OCI-LY3 (cell line): ENCODE data around the gene PACRG.

Experiments used
- H2AFZ ChIP-seq: fragments of 200-600, 300-600 bp; shearing (Covaris generic); 2 replicates; pipeline ENCODE4 v1.6.0; 2014; ENCODE audit warnings: antibody characterized with exemption, low read depth, low read length
- H3K27ac ChIP-seq: fragments of 200-600, 300-600 bp; sonication (generic); 2 replicates; pipeline ENCODE4 v1.5.1; 2014; ENCODE audit warnings: mild to moderate bottlenecking, low read length, moderate library complexity, mixed read lengths
- H3K27me3 ChIP-seq: fragments of 200-600, 300-600 bp; sonication (generic); 2 replicates; pipeline ENCODE4 v1.6.1; 2014; ENCODE audit warnings: low read depth, low read length, mixed read lengths
- H3K36me3 ChIP-seq: fragments of 200-600, 300-600 bp; sonication (generic); replicated peaks from 2 replicates; pipeline ENCODE3; 2014; ENCODE audit warnings: low read depth, low read length, mixed read lengths
- H3K4me1 ChIP-seq: fragments of 300-600, 200-600 bp; sonication (generic); 2 replicates; pipeline ENCODE4 v1.6.1; 2014; ENCODE audit warnings: low read length, mixed read lengths
- H3K4me2 ChIP-seq: fragments of 200-600, 300-600 bp; sonication (generic); 2 replicates; pipeline ENCODE4 v1.6.1; 2014; ENCODE audit warnings: low read length, mixed read lengths
- H3K4me3 ChIP-seq: fragments of 300-600, 200-600 bp; sonication (generic); 2 replicates; pipeline ENCODE4 v1.5.1; 2014; ENCODE audit warnings: antibody characterized with exemption, mild to moderate bottlenecking, low read length, moderate library complexity
- H3K79me2 ChIP-seq: fragments of 300-600, 200-600 bp; shearing (Covaris generic); 2 replicates; pipeline ENCODE4 v1.6.1; 2014; ENCODE audit warnings: mild to moderate bottlenecking, low read length, mixed read lengths
- H3K9ac ChIP-seq: fragments of 300-600, 200-600 bp; shearing (Covaris generic); 2 replicates; pipeline ENCODE4 v1.6.0; 2014; ENCODE audit warnings: mild to moderate bottlenecking, low read length, moderate library complexity
- H3K9me3 ChIP-seq: fragments of 200-600, 300-600 bp; shearing (Covaris generic); 2 replicates; pipeline ENCODE4 v1.6.1; 2014; ENCODE audit warnings: low read length, mixed read lengths; ENCODE audit not compliant: insufficient read depth
- H4K20me1 ChIP-seq: fragments of 200-600, 300-600 bp; sonication (generic); 2 replicates; pipeline ENCODE4 v1.6.1; 2016; ENCODE audit warnings: low read length, mixed read lengths; ENCODE audit not compliant: insufficient read depth
- EZH2phosphoT487 ChIP-seq: fragments of 200-600 bp; shearing (Covaris generic); IDR thresholded peaks from 2 replicates; pipeline ENCODE4 v1.6.1; 2018; ENCODE audit warnings: antibody characterized with exemption, mixed run types, low read depth
- TF ChIP-seq, protein P1 (sequence below): fragments of 200-600, 300-600 bp; sonication (generic); IDR thresholded peaks from 2 replicates; pipeline ENCODE4 v1.5.1; 2014; ENCODE audit warnings: antibody characterized with exemption, low read length, low read depth

The PACRG gene

DNA sequence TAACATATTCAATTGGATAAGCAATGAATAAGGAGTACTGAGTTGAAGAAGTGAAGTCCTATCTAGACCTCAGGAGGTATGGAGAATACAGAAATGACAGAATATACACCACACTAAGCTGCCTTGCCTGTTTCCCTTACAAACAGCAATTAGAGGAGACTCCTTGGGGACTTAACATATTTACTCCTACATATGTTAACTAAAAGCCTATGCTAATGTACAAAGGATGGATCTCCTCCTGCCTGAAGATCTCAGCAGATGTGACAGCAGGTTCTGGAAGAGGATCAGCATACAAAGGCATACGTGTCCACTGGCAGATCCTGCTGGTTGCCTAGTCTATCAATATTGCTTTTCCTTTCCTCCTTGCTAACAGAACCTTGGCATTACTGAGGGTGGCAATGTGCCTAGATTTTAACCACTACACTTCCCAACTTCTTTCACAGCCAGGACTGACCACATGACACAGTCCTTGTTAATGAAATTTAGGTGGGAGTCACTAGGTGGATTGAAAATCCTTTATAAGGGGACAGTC, 29.8 kb upstream of the PACRG start:
- Histone ChIP-seq H3K4me2 (no peak overlapping the region), H3K36me3 (no peaks in the 10 kb centered on the region), H3K27ac (no peak overlapping the region), H3K4me1 (no peaks in the 10 kb centered on the region), H3K27me3 (no peaks in the 10 kb centered on the region), H2AFZ (no peak overlapping the region), H3K9me3 (no peaks in the 10 kb centered on the region), H3K9ac (no peak overlapping the region), H4K20me1 (no peaks in the 10 kb centered on the region), H3K4me3 (no peak overlapping the region), H3K79me2 (no peaks in the 10 kb centered on the region)
- TF ChIP-seq, protein P1, sequence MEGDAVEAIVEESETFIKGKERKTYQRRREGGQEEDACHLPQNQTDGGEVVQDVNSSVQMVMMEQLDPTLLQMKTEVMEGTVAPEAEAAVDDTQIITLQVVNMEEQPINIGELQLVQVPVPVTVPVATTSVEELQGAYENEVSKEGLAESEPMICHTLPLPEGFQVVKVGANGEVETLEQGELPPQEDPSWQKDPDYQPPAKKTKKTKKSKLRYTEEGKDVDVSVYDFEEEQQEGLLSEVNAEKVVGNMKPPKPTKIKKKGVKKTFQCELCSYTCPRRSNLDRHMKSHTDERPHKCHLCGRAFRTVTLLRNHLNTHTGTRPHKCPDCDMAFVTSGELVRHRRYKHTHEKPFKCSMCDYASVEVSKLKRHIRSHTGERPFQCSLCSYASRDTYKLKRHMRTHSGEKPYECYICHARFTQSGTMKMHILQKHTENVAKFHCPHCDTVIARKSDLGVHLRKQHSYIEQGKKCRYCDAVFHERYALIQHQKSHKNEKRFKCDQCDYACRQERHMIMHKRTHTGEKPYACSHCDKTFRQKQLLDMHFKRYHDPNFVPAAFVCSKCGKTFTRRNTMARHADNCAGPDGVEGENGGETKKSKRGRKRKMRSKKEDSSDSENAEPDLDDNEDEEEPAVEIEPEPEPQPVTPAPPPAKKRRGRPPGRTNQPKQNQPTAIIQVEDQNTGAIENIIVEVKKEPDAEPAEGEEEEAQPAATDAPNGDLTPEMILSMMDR: no peak
- TF ChIP-seq EZH2phosphoT487: no peak

- Histone ChIP-seq H2AFZ (no peak overlapping the region), H3K27ac (no peak overlapping the region), H3K79me2 (no peaks in the 10 kb centered on the region), H3K36me3 (no peaks in the 10 kb centered on the region), H3K4me1 (no peaks in the 10 kb centered on the region), H4K20me1 (no peaks in the 10 kb centered on the region), H3K27me3 (no peaks in the 10 kb centered on the region), H3K4me3 (no peak overlapping the region), H3K4me2 (no peak overlapping the region), H3K9me3 (no peaks in the 10 kb centered on the region), H3K9ac (no peak overlapping the region)
- no peak for TF ChIP-seq EZH2phosphoT487
- TF ChIP-seq, protein P1: no peak
Measured at GRCh38 chr6:162698440-162698839, 29.3 kb upstream of the PACRG start.

DNA sequence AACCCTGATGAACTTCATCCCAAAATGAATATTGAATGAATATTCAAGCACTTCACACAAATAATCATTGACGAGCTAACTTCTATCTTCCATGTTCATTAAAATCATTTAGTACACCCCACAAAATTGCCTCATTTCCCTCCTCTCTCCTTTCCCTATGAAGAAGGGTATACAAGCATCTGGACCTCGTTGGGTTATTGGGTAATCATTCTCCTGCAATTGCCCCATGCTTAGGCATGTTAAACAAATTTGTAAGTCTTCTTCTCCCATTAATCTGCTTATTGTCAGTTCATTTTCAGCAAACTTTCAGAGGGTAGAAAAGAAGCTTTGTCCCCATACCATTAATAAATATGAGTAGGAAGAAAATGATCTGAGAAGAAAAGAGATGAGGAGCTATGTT, 27.8 kb upstream of the PACRG start:
- no peaks in the 10 kb centered on the region for H3K9me3 ChIP-seq
- no peak overlapping the region for H3K4me3 ChIP-seq
- H3K27me3 ChIP-seq: no peaks in the 10 kb centered on the region
- H2AFZ ChIP-seq: no peak overlapping the region
- H4K20me1 ChIP-seq: no peaks in the 10 kb centered on the region
- TF ChIP-seq EZH2phosphoT487: no peak
- TF ChIP-seq, protein P1: no peak
- H3K27ac ChIP-seq: no peak overlapping the region
- no peaks in the 10 kb centered on the region for H3K4me1 ChIP-seq
- H3K4me2 ChIP-seq: no peak overlapping the region
- H3K36me3 ChIP-seq: no peaks in the 10 kb centered on the region
- no peak overlapping the region for H3K9ac ChIP-seq
- H3K79me2 ChIP-seq: no peaks in the 10 kb centered on the region

DNA sequence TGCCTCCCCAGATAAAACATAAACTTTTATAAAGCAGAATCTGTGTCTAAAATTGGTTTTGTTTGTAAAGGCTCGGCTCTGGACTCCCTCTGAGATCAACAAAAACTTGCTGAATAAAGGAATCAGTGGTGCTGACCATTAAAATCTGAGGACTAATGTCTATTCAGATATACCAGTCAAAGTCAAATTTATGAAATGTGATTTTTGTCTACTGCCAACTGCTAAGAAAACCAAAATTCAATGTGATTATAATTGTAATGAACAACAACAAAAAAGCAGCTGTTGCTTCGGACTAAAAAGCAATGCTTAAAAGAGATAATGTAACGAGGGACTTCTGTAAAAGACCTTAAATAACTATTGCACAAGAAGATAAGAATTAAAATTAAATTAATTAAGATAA, 26.8 kb upstream of the PACRG start:
- Histone ChIP-seq H3K4me3 (no peak overlapping the region), H3K4me2 (no peak overlapping the region), H3K9ac (no peak overlapping the region), H3K27me3 (no peaks in the 10 kb centered on the region), H3K36me3 (no peaks in the 10 kb centered on the region), H3K27ac (no peak overlapping the region), H3K9me3 (no peaks in the 10 kb centered on the region), H2AFZ (no peak overlapping the region), H4K20me1 (no peaks in the 10 kb centered on the region), H3K4me1 (no peaks in the 10 kb centered on the region), H3K79me2 (no peaks in the 10 kb centered on the region)
- TF ChIP-seq EZH2phosphoT487: no peak
- TF ChIP-seq, protein P1: no peak
